ENCODE results near the gene EHMT2. TPM values are rescaled to one million over a fixed set of nuclear protein-coding genes. Genes with fewer than 3 reads are reported as not detected.
A peak's percentile ranks its signal among the peaks of the same experiment; 100 is the strongest.

The EHMT2 gene
- total and polyA plus RNA-seq, 2 of the 13 experiments (the other 11 are each of a cell fraction or from before 2014, with no cell fraction given), result 55.2 to 69.2 TPM

DNA sequence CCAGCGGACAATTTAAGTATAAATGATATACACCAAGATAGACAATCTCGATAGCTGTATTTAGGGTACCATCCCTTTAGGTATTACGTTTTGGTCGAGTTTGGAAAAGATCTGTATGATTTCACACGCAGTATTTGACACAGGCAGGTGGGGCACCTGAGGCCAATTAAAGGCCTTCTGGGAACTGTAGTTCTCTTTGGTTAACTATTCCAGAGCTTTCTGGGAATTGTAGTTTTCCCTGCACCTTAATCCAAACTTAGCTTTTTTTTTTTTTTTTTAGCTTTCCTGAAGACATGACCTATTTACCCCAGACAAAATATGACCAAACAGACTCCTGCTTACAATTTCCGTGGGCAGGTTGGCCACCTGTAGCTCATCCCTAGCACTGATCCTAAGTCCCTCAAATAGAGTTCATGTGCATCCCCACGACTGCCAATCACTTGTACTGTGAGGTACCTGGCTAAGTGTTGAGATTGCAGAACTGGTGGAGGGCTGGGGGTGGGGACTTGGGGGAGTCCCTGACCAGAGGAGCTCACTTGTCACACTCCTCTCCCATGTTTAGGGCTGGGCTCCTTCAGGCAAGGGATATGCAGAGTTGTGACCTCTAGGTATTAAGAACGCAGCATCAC lies 999 bp upstream of the EHMT2 start (continued):
- TF ChIP-seq, protein P1, sequence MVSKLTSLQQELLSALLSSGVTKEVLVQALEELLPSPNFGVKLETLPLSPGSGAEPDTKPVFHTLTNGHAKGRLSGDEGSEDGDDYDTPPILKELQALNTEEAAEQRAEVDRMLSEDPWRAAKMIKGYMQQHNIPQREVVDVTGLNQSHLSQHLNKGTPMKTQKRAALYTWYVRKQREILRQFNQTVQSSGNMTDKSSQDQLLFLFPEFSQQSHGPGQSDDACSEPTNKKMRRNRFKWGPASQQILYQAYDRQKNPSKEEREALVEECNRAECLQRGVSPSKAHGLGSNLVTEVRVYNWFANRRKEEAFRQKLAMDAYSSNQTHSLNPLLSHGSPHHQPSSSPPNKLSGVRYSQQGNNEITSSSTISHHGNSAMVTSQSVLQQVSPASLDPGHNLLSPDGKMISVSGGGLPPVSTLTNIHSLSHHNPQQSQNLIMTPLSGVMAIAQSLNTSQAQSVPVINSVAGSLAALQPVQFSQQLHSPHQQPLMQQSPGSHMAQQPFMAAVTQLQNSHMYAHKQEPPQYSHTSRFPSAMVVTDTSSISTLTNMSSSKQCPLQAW (CRISPR knock-in tag; IDR thresholded peaks at IDR 0.05), result peak; percentile 51; the same call in 1 of the 2 replicates
- TF ChIP-seq ZNF143 (CRISPR knock-in tag; IDR thresholded peaks at IDR 0.05) (peak; percentile 95), SSRP1 (CRISPR knock-in tag; IDR thresholded peaks at IDR 0.05) (peak; percentile 40; the same call in 1 of the 2 replicates), POLR2AphosphoS5 (IDR thresholded peaks at IDR 0.05; ENCODE audit: low read depth, low read length) (peak; percentile 29; the same call in 1 of the 2 replicates), SIX1 (CRISPR knock-in tag; IDR thresholded peaks at IDR 0.05; ENCODE audit: borderline replicate concordance) (peak; percentile 16; the same call in 1 of the 2 replicates), PHF21A (CRISPR knock-in tag; IDR thresholded peaks at IDR 0.05) (peak; percentile 14; the same call in 1 of the 2 replicates), PAF1 (CRISPR knock-in tag; IDR thresholded peaks at IDR 0.05) (0 out of 2 replicates have a peak, but pooled peaks have one; percentile 24), POLR2G (IDR thresholded peaks at IDR 0.05; ENCODE audit: low read depth, low read length) (peak; percentile 25; the same call in 1 of the 2 replicates), RORA (CRISPR knock-in tag; IDR thresholded peaks at IDR 0.05) (no peak; the same call in 1 of the 2 replicates), NR2F2 (IDR thresholded peaks at IDR 0.05; ENCODE audit: borderline replicate concordance, low read depth) (no peak), ZFP90 (CRISPR knock-in tag; IDR thresholded peaks at IDR 0.05; ENCODE audit: borderline replicate concordance) (0 out of 2 replicates have a peak, but pooled peaks have one; percentile 50), NFATC3 (CRISPR knock-in tag; IDR thresholded peaks at IDR 0.05) (no peak)
- TF ChIP-seq, protein P2, sequence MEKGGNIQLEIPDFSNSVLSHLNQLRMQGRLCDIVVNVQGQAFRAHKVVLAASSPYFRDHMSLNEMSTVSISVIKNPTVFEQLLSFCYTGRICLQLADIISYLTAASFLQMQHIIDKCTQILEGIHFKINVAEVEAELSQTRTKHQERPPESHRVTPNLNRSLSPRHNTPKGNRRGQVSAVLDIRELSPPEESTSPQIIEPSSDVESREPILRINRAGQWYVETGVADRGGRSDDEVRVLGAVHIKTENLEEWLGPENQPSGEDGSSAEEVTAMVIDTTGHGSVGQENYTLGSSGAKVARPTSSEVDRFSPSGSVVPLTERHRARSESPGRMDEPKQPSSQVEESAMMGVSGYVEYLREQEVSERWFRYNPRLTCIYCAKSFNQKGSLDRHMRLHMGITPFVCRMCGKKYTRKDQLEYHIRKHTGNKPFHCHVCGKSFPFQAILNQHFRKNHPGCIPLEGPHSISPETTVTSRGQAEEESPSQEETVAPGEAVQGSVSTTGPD (CRISPR knock-in tag; IDR thresholded peaks at IDR 0.05), result no peak
- TF ChIP-seq, protein P3, sequence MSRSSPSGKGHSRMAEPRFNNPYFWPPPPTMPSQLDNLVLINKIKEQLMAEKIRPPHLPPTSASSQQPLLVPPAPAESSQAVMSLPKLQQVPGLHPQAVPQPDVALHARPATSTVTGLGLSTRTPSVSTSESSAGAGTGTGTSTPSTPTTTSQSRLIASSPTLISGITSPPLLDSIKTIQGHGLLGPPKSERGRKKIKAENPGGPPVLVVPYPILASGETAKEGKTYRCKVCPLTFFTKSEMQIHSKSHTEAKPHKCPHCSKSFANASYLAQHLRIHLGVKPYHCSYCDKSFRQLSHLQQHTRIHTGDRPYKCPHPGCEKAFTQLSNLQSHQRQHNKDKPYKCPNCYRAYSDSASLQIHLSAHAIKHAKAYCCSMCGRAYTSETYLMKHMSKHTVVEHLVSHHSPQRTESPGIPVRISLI (CRISPR knock-in tag; IDR thresholded peaks at IDR 0.05; ENCODE audit: borderline replicate concordance), result peak; percentile 51; the same call in 1 of the 2 replicates
- TF ChIP-seq, protein P4, sequence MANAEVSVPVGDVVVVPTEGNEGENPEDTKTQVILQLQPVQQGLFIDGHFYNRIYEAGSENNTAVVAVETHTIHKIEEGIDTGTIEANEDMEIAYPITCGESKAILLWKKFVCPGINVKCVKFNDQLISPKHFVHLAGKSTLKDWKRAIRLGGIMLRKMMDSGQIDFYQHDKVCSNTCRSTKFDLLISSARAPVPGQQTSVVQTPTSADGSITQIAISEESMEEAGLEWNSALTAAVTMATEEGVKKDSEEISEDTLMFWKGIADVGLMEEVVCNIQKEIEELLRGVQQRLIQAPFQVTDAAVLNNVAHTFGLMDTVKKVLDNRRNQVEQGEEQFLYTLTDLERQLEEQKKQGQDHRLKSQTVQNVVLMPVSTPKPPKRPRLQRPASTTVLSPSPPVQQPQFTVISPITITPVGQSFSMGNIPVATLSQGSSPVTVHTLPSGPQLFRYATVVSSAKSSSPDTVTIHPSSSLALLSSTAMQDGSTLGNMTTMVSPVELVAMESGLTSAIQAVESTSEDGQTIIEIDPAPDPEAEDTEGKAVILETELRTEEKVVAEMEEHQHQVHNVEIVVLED (CRISPR knock-in tag; IDR thresholded peaks at IDR 0.05; ENCODE audit: borderline replicate concordance), result peak; percentile 41; the same call in 1 of the 2 replicates
- TF ChIP-seq, protein P5, sequence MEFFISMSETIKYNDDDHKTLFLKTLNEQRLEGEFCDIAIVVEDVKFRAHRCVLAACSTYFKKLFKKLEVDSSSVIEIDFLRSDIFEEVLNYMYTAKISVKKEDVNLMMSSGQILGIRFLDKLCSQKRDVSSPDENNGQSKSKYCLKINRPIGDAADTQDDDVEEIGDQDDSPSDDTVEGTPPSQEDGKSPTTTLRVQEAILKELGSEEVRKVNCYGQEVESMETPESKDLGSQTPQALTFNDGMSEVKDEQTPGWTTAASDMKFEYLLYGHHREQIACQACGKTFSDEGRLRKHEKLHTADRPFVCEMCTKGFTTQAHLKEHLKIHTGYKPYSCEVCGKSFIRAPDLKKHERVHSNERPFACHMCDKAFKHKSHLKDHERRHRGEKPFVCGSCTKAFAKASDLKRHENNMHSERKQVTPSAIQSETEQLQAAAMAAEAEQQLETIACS (CRISPR knock-in tag; IDR thresholded peaks at IDR 0.05), result peak; percentile 61

Measured in HepG2 (cell line).